Keratinocyte (primary cell): ENCODE results near the gene OPN4.

Experiments used
- CTCF ChIP-seq, 3 experiments: IDR thresholded peaks in 1 of 3; conservative IDR thresholded peaks in 1 of 3; optimal IDR thresholded peaks in 1 of 3; 2 replicates in 2 of 3; 3 replicates in 1 of 3; pipeline versions ENCODE3 to v1.5.1; 2011; ENCODE audit warnings: low read length in 3 of 3, mild to moderate bottlenecking in 3 of 3, moderate library complexity in 2 of 3, control low read depth in 1 of 3, inconsistent platforms in 1 of 3; ENCODE audit not compliant: insufficient read depth in 2 of 3; ENCODE audit errors: extremely low read depth in 1 of 3
- EZH2 ChIP-seq: IDR thresholded peaks from one replicate; pipeline ENCODE4 v1.6.1; 2012; ENCODE audit warnings: inconsistent platforms, mild to moderate bottlenecking, low read length, moderate library complexity

GRCh38 chr10:86630079-86630478 is 24.3 kb upstream of the OPN4 start:
- TF ChIP-seq CTCF (optimal IDR thresholded peaks at IDR 0.05 in 1 of 3, IDR thresholded peaks at IDR 0.05 in 1 of 3, conservative IDR thresholded peaks at IDR 0.05 in 1 of 3; ENCODE audit: extremely low read depth in 1 of 3, insufficient read depth in 2 of 3, low read length in 3 of 3) (no peak), EZH2 (no peak)
